Measurements from ENCODE around the gene ST8SIA4. TPM values are rescaled to one million over a fixed set of nuclear protein-coding genes. Genes with fewer than 3 reads are reported as not detected.

ST8SIA4 gene
- total RNA-seq, 2 experiments from 2014 or later, result 17.8 to 19.5 TPM

GRCh38 chr5:100852988-100853449 lies 50.1 kb downstream of the ST8SIA4 start:
- TF ChIP-seq, protein P1, sequence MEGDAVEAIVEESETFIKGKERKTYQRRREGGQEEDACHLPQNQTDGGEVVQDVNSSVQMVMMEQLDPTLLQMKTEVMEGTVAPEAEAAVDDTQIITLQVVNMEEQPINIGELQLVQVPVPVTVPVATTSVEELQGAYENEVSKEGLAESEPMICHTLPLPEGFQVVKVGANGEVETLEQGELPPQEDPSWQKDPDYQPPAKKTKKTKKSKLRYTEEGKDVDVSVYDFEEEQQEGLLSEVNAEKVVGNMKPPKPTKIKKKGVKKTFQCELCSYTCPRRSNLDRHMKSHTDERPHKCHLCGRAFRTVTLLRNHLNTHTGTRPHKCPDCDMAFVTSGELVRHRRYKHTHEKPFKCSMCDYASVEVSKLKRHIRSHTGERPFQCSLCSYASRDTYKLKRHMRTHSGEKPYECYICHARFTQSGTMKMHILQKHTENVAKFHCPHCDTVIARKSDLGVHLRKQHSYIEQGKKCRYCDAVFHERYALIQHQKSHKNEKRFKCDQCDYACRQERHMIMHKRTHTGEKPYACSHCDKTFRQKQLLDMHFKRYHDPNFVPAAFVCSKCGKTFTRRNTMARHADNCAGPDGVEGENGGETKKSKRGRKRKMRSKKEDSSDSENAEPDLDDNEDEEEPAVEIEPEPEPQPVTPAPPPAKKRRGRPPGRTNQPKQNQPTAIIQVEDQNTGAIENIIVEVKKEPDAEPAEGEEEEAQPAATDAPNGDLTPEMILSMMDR (IDR thresholded peaks at IDR 0.05), result no peak

GRCh38 chr5:100852051-100852450 lies 51.0 kb downstream of the ST8SIA4 start:
- Histone ChIP-seq H3K4me3 (ENCODE audit: low read length) (no peak overlapping the region), H3K36me3 (ENCODE audit: insufficient read depth, low read length) (peaks cover 16% of the 10 kb centered on the region), H3K27me3 (ENCODE audit: control insufficient read depth in 1 of 2, insufficient read depth in 2 of 2, low read length in 2 of 2) (no peaks in the 10 kb centered on the region), H3K9me3 (ENCODE audit: control insufficient read depth in 1 of 2, insufficient read depth in 1 of 2, low read length in 2 of 2) (no peaks in the 10 kb centered on the region), H3K27ac (ENCODE audit: low read depth in 1 of 2, low read length in 2 of 2) (no peak overlapping the region), H3K4me1 (ENCODE audit: insufficient read depth, low read length) (no peaks in the 10 kb centered on the region)
- no peak overlapping the region for H3K4me3 Mint-ChIP-seq
- no peaks in the 10 kb centered on the region for H3K27me3 Mint-ChIP-seq
- POLR2A ChIA-PET, result interaction anchor here (1.2 to 2.0 kb wide), 4 partner anchors 9 to 50 kb away, joined by 3 to 11 read pairs (median 6); partner anchors contain the start of gene ST8SIA4
- DNase-seq (no peak), ATAC-seq (ENCODE audit: poor library complexity) (no peak)
- no peak overlapping the region for H3K27ac Mint-ChIP-seq
- intact Hi-C loops (cut with DNase I, micrococcal nuclease), result no loop called here
- no peaks in the 10 kb centered on the region for H3K9me3 Mint-ChIP-seq
- H3K36me3 Mint-ChIP-seq (ENCODE audit: low read depth), result peaks cover 45% of the 10 kb centered on the region
- peaks cover 44% of the 10 kb centered on the region for H3K4me1 Mint-ChIP-seq (ENCODE audit: low read depth)
- TF ChIP-seq, protein P1 (IDR thresholded peaks at IDR 0.05), result no peak
- CTCF ChIA-PET, result interaction anchor here (1.3 kb wide), 1 partner anchor 28 kb away, joined by 4 read pairs; no protein-coding TSS in a partner anchor

More at GRCh38 chr5:100852988-100853449, 50.1 kb downstream of the ST8SIA4 start:
- H3K4me1 Mint-ChIP-seq (ENCODE audit: low read depth), result peaks cover 44% of the 10 kb centered on the region
- no peaks in the 10 kb centered on the region for H3K9me3 Mint-ChIP-seq
- no peaks in the 10 kb centered on the region for H3K4me1 ChIP-seq (ENCODE audit: insufficient read depth, low read length)
- H3K27me3 Mint-ChIP-seq, result no peaks in the 10 kb centered on the region
- H3K27ac ChIP-seq (ENCODE audit: low read depth in 1 of 2, low read length in 2 of 2), result peak overlapping the region; percentile 19 to 50
- H3K27me3 ChIP-seq (ENCODE audit: control insufficient read depth in 1 of 2, insufficient read depth in 2 of 2, low read length in 2 of 2), result no peaks in the 10 kb centered on the region
- ChIA-PET CTCF (no interaction called here), POLR2A (interaction anchor here (0.7 to 2.0 kb wide), 4 partner anchors 10 to 318 kb away, joined by 3 to 7 read pairs (median 5); partner anchors contain the start of genes FAM174A and ST8SIA4)
- ATAC-seq (ENCODE audit: poor library complexity) (peak; percentile 55), DNase-seq (peak in 3 of 14 experiments; percentile 17 to 36 (median 27))
- H3K4me3 Mint-ChIP-seq, result peak overlapping the region; percentile 46
- H3K9me3 ChIP-seq (ENCODE audit: control insufficient read depth in 1 of 2, insufficient read depth in 1 of 2, low read length in 2 of 2), result no peaks in the 10 kb centered on the region
- H3K36me3 ChIP-seq (ENCODE audit: insufficient read depth, low read length), result peaks cover 16% of the 10 kb centered on the region
- intact Hi-C loops (cut with DNase I, micrococcal nuclease), result no loop called here
- peak overlapping the region; percentile 63 for H3K27ac Mint-ChIP-seq
- H3K36me3 Mint-ChIP-seq (ENCODE audit: low read depth), result peaks cover 45% of the 10 kb centered on the region
- peak overlapping the region; percentile 3 for H3K4me3 ChIP-seq (ENCODE audit: low read length)

DNA sequence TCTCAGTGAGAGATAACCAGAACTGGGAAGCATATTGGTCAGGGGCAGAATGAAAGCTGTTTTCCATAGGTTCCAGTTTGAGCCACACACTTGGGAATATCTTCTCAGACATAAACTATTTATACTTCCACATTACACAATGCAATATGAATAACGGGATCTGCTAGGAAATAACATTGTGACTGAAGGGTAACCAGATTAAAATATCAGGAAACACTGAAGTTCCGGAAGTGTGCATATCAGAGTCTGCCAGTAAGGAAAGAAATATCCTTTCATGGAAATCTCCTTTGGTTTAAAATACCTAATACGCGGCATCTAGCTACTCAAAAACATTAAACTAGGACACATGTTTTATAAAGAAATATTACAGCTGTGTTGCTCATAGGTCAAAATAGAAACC lies 56.3 kb downstream of the ST8SIA4 start:
- H3K27ac ChIP-seq (ENCODE audit: low read depth in 1 of 2, low read length in 2 of 2), result no peak overlapping the region
- CTCF ChIA-PET, result no interaction called here
- POLR2A ChIA-PET, result interaction anchor here (1.0 kb wide), 1 partner anchor 56 kb away, joined by 3 read pairs; the partner anchor contains the start of gene ST8SIA4

More for the DNA sequence above, 56.3 kb downstream of the ST8SIA4 start:
- Mint-ChIP-seq H3K4me1 (ENCODE audit: low read depth) (peaks cover 44% of the 10 kb centered on the region), H3K9me3 (no peaks in the 10 kb centered on the region), H3K27me3 (no peaks in the 10 kb centered on the region), H3K27ac (no peak overlapping the region), H3K4me3 (no peak overlapping the region), H3K36me3 (ENCODE audit: low read depth) (peaks cover 30% of the 10 kb centered on the region)
- no peak overlapping the region for H3K4me3 ChIP-seq (ENCODE audit: low read length)
- DNase-seq, result no peak
- TF ChIP-seq, protein P1 (IDR thresholded peaks at IDR 0.05), result no peak
- intact Hi-C loops (cut with DNase I, micrococcal nuclease), result no loop called here
- no peaks in the 10 kb centered on the region for H3K9me3 ChIP-seq (ENCODE audit: control insufficient read depth in 1 of 2, insufficient read depth in 1 of 2, low read length in 2 of 2)
- peaks cover 9% of the 10 kb centered on the region for H3K36me3 ChIP-seq (ENCODE audit: insufficient read depth, low read length)
- ATAC-seq (ENCODE audit: poor library complexity), result no peak
- no peaks in the 10 kb centered on the region for H3K4me1 ChIP-seq (ENCODE audit: insufficient read depth, low read length)
- no peaks in the 10 kb centered on the region for H3K27me3 ChIP-seq (ENCODE audit: control insufficient read depth in 1 of 2, insufficient read depth in 2 of 2, low read length in 2 of 2)

All from CD4-positive, alpha-beta T cell (primary cell).